ENCODE data around the gene LEP.

The LEP gene

DNA sequence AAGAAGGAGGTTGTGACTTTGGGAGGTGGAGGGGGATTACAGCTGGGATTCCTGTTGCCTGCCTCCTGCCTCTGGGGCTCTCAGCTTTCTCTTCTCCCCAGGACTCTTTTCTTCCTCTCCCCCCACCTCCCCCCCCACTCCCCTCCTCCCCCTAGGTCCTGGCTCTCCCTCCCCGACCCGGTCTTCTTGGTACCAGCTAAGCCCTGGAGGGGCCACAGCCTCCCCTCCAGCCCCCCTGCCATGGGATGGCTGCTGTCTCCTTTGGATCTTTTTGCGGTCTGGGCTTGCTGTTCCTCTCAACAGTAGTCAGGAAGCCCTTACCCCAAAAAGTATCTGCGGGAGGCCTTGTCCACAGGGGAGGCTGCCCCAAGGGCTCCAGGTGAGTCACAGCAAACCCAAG is 33.5 kb upstream of the LEP start:
- Histone ChIP-seq H3K9me3 (ENCODE audit: low read depth, low read length) (no peaks in the 10 kb centered on the region), H3K36me3 (ENCODE audit: insufficient read depth, low read length) (no peaks in the 10 kb centered on the region), H3K27ac (no peak overlapping the region), H3K4me3 (no peak overlapping the region), H3K9ac (ENCODE audit: insufficient read length) (no peak overlapping the region)
- TF ChIP-seq POLR2AphosphoS5 (IDR thresholded peaks at IDR 0.05; ENCODE audit: borderline replicate concordance, low read depth, low read length) (no peak), EZH2 (IDR thresholded peaks at IDR 0.05) (no peak), FOXP2 (optimal IDR thresholded peaks at IDR 0.05; ENCODE audit: control extremely low read depth, extremely low read length, insufficient read depth) (no peak)
- DNase-seq (ENCODE audit: low read depth, low spot score), result no peak

DNA sequence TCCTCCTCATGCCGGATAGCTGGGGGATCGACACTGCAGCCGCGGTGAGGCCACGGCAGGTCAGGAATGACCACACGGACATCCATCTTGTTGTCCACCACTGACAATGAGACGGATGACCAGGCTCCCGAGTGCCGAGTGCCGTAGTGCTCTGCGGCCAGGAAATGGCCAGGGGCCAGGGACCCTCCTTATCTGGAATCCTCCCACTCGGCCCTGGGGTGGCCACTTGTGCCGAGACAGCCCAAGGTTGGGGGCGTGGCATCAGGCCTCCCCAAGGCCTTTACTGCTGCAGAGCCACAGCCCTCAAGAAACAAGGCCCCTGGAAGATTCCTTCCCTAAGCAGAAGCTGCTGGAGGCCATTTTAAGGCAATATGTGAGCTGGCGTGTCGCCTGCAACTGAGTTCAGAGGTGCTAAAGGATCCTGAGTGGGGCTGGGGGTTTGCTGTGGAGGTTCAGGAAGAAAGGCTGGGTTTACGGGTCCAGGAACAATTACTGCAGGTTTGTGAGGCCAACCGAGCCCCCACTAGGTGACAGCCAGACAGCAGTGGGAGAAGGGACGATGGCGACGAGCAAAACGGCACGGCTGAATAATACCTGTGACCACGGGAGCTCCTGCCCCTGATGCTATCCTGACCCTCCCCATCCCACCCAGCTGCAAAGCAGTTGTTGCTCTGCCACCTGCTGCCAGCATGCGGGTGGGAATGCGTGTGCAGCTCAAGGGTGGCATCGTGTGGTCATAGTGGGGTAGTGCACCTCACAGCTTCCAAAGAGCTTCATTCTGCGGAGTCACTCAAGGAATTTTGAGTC is 31.6 kb upstream of the LEP start:
- peak; percentile 61 for DNase-seq (ENCODE audit: low read depth, low spot score)

DNA sequence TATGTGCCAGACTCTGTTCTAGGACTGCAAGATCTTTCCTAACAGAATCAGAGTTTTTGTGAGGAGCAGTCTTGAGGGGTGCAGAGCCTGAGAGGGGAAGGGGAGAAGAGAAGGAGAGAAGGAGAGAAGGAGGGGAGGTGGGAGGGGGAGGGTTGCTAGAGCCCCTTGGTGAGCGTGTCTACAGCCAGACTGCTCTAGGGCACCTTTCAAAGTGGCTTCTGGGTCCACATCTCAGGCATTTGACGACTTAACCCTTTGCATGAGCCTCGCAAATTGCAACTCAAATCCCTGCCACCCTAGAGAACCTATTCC is 31.1 kb upstream of the LEP start:
- Histone ChIP-seq H3K27ac (no peak overlapping the region), H3K36me3 (ENCODE audit: insufficient read depth, low read length) (no peaks in the 10 kb centered on the region), H3K9ac (ENCODE audit: insufficient read length) (no peak overlapping the region), H3K9me3 (ENCODE audit: low read depth, low read length) (no peaks in the 10 kb centered on the region), H3K4me3 (no peak overlapping the region)
- DNase-seq (ENCODE audit: low read depth, low spot score), result no peak
- TF ChIP-seq FOXP2 (optimal IDR thresholded peaks at IDR 0.05; ENCODE audit: control extremely low read depth, extremely low read length, insufficient read depth) (no peak), EZH2 (IDR thresholded peaks at IDR 0.05) (no peak), POLR2AphosphoS5 (IDR thresholded peaks at IDR 0.05; ENCODE audit: borderline replicate concordance, low read depth, low read length) (no peak)

More for the DNA sequence above, 31.6 kb upstream of the LEP start:
- Histone ChIP-seq H3K36me3 (ENCODE audit: insufficient read depth, low read length) (no peaks in the 10 kb centered on the region), H3K9me3 (ENCODE audit: low read depth, low read length) (no peaks in the 10 kb centered on the region), H3K4me3 (no peak overlapping the region), H3K9ac (ENCODE audit: insufficient read length) (no peak overlapping the region), H3K27ac (no peak overlapping the region)
- TF ChIP-seq FOXP2 (optimal IDR thresholded peaks at IDR 0.05; ENCODE audit: control extremely low read depth, extremely low read length, insufficient read depth) (peak; percentile 94), EZH2 (IDR thresholded peaks at IDR 0.05) (no peak)

DNA sequence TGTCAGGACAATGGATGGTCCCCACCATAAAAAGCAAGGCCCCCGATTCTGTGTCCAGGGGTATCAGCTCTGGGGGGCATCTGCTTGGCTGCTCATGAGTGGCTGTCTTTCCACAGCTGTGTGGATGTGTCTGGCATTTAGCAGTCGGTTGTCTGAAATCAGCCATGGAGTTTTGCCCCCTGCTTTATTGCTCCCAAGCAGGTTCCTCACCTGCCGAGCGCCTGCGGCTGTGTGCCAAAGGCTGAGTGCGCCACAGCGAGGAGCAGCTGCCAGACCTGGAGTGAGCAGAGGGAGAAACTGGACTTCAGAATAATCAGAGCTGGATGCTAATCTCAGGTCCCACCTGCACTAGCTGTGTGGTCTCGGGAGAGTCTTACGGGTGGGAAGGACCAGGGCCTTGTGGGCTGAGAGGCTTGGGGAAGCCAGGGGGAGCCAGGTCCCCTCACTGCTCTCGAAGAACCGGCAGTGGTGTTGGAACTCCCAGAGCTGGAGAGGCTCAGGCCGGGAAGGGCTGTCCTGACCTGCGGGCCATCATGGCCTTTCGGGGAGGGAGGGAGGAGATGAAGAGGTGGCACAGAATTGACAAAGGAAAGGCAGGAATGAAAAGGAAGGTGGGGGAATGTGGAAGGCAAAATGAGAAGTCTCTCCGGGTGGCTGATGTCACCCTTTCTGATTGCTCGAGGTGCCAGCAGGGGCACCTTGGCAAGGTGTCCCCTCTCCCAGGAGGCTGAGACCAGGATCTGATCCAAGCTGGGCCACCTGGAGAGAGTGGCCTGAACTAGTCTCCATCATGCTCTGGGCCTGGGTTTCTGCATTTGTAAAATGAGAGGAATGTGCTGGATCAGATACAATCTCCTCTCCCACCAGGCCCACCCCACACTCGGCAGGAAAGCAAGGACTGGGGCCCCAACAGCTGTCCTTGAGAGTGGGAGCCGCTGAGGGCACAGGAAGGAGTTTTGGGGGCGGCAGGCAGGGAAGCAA is 30.2 kb upstream of the LEP start:
- no peak overlapping the region for H3K4me3 ChIP-seq
- no peak overlapping the region for H3K9ac ChIP-seq (ENCODE audit: insufficient read length)
- DNase-seq (ENCODE audit: low read depth, low spot score), result no peak
- H3K9me3 ChIP-seq (ENCODE audit: low read depth, low read length), result no peaks in the 10 kb centered on the region
- H3K27ac ChIP-seq, result no peak overlapping the region
- H3K36me3 ChIP-seq (ENCODE audit: insufficient read depth, low read length), result no peaks in the 10 kb centered on the region
- TF ChIP-seq POLR2AphosphoS5 (IDR thresholded peaks at IDR 0.05; ENCODE audit: borderline replicate concordance, low read depth, low read length), result no peak
- TF ChIP-seq EZH2 (IDR thresholded peaks at IDR 0.05), result no peak
- no peak for TF ChIP-seq FOXP2 (optimal IDR thresholded peaks at IDR 0.05; ENCODE audit: control extremely low read depth, extremely low read length, insufficient read depth)

DNA sequence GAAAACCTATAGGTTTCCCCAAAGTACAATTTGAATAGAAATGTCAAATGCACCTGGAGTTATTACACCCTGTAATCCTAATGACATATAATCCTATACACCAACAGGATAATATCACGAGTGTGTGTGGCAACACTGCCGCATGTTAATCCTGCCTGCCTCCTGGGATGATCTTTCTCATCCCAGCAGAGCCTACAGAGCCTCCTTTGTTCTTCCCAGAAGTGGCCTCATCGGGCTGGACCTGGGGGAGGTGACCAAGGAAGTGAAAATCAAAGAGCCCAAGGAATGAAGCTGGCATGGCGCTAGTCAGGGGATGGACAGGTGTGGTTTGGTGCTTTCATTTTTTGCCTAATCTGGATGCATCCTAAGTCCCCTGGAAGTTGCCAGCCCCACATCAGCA is 29.5 kb upstream of the LEP start:
- H3K9me3 ChIP-seq (ENCODE audit: low read depth, low read length), result no peaks in the 10 kb centered on the region
- no peak overlapping the region for H3K9ac ChIP-seq (ENCODE audit: insufficient read length)
- no peak for DNase-seq (ENCODE audit: low read depth, low spot score)
- H3K36me3 ChIP-seq (ENCODE audit: insufficient read depth, low read length), result no peaks in the 10 kb centered on the region
- no peak for TF ChIP-seq EZH2 (IDR thresholded peaks at IDR 0.05)
- no peak overlapping the region for H3K4me3 ChIP-seq
- H3K27ac ChIP-seq, result no peak overlapping the region

DNA sequence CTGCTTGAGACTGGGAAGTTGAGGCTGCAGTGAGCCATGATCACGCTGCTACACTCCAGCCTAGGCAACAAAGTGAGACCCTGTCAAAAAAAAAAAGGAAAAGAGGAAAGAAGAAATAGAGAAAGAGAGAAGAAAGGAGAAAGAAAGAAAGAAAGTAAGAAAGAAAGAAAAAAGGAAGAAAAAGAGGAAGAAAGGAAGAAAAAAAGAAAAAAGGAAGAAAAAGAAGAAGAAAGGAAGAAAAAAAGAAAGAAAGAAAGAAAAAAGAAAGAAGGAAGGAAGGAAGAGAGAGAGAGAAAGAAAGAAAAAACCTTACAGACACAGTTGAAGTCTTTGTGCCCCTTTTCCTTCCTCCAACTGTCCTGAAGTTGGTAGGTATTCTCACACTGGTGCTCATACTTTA is 26.6 kb upstream of the LEP start:
- H3K4me3 ChIP-seq, result no peak overlapping the region
- no peak overlapping the region for H3K27ac ChIP-seq
- no peaks in the 10 kb centered on the region for H3K9me3 ChIP-seq (ENCODE audit: low read depth, low read length)
- no peaks in the 10 kb centered on the region for H3K36me3 ChIP-seq (ENCODE audit: insufficient read depth, low read length)
- TF ChIP-seq EZH2 (IDR thresholded peaks at IDR 0.05) (no peak), FOXP2 (optimal IDR thresholded peaks at IDR 0.05; ENCODE audit: control extremely low read depth, extremely low read length, insufficient read depth) (no peak), POLR2AphosphoS5 (IDR thresholded peaks at IDR 0.05; ENCODE audit: borderline replicate concordance, low read depth, low read length) (no peak)
- H3K9ac ChIP-seq (ENCODE audit: insufficient read length), result no peak overlapping the region
- DNase-seq (ENCODE audit: low read depth, low spot score), result no peak

DNA sequence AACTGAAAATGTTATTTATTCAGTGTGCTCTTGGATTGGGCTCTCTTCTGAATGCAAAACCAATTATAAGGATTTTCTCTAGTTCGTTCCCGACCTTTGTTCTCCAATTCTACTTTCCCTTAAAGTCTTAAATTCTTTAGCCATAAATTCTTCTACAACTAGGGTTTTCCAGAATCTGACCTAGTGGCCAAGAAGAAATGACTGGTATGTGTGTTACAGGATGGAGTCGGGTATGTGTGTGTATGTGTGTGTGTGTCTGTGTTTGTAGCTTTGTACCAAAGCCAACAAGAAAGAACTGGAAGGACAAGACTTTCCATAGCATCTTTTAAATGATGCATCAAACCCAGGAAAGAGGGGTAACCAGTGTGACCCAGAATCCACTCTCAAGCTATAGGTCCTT is 25.8 kb upstream of the LEP start:
- H3K36me3 ChIP-seq (ENCODE audit: insufficient read depth, low read length), result no peaks in the 10 kb centered on the region
- H3K9me3 ChIP-seq (ENCODE audit: low read depth, low read length), result no peaks in the 10 kb centered on the region
- H3K27ac ChIP-seq, result no peak overlapping the region
- H3K9ac ChIP-seq (ENCODE audit: insufficient read length), result no peak overlapping the region
- TF ChIP-seq EZH2 (IDR thresholded peaks at IDR 0.05) (no peak), FOXP2 (optimal IDR thresholded peaks at IDR 0.05; ENCODE audit: control extremely low read depth, extremely low read length, insufficient read depth) (no peak), POLR2AphosphoS5 (IDR thresholded peaks at IDR 0.05; ENCODE audit: borderline replicate concordance, low read depth, low read length) (no peak)
- no peak overlapping the region for H3K4me3 ChIP-seq
- no peak for DNase-seq (ENCODE audit: low read depth, low spot score)

DNA sequence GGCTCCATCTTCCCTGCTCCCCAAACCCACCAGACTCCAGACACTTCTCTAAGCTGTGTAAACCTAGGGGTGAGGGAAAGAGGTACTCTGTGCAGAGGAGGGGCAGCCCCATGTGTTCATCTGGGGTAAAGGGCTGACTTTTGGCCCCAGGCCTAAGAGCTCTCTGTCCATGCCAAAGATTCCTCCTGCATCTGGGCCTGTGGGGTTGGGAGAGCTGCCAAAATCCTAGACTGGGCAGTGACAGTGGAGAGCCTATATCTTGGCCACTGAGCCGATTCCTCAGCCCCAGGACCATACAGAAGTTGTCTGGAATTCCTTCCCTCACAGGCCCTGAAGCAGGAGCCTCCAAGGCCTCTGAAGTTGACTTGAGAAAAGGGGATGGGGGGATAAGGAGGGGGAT is 25.3 kb upstream of the LEP start:
- H3K36me3 ChIP-seq (ENCODE audit: insufficient read depth, low read length), result no peaks in the 10 kb centered on the region
- no peak overlapping the region for H3K9ac ChIP-seq (ENCODE audit: insufficient read length)
- no peak overlapping the region for H3K27ac ChIP-seq
- DNase-seq (ENCODE audit: low read depth, low spot score), result no peak
- H3K9me3 ChIP-seq (ENCODE audit: low read depth, low read length), result no peaks in the 10 kb centered on the region
- no peak overlapping the region for H3K4me3 ChIP-seq
- TF ChIP-seq POLR2AphosphoS5 (IDR thresholded peaks at IDR 0.05; ENCODE audit: borderline replicate concordance, low read depth, low read length), result no peak
- no peak for TF ChIP-seq FOXP2 (optimal IDR thresholded peaks at IDR 0.05; ENCODE audit: control extremely low read depth, extremely low read length, insufficient read depth)
- TF ChIP-seq EZH2 (IDR thresholded peaks at IDR 0.05), result no peak

All from SK-N-MC (cell line).